NCI-H146 treated with DMSO at 0.1 percent for 48 hours (cell line): ENCODE data around the gene PCSK9.

Source experiments
- DNase-seq: peaks from one replicate; lab custom pipeline; 2025; ENCODE audit not compliant: unreplicated experiment; lab: John Stamatoyannopoulos, UW

Gene PCSK9

DNA sequence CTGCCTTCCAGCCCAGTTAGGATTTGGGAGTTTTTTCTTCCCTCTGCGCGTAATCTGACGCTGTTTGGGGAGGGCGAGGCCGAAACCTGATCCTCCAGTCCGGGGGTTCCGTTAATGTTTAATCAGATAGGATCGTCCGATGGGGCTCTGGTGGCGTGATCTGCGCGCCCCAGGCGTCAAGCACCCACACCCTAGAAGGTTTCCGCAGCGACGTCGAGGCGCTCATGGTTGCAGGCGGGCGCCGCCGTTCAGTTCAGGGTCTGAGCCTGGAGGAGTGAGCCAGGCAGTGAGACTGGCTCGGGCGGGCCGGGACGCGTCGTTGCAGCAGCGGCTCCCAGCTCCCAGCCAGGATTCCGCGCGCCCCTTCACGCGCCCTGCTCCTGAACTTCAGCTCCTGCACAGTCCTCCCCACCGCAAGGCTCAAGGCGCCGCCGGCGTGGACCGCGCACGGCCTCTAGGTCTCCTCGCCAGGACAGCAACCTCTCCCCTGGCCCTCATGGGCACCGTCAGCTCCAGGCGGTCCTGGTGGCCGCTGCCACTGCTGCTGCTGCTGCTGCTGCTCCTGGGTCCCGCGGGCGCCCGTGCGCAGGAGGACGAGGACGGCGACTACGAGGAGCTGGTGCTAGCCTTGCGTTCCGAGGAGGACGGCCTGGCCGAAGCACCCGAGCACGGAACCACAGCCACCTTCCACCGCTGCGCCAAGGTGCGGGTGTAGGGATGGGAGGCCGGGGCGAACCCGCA, at the start of gene PCSK9:
TSS of gene PCSK9 (plus strand) at position 207 of the 741 bp plus-strand sequence. CDS start at position 497, 290 bp downstream.
- peak; percentile 11 for DNase-seq

DNA sequence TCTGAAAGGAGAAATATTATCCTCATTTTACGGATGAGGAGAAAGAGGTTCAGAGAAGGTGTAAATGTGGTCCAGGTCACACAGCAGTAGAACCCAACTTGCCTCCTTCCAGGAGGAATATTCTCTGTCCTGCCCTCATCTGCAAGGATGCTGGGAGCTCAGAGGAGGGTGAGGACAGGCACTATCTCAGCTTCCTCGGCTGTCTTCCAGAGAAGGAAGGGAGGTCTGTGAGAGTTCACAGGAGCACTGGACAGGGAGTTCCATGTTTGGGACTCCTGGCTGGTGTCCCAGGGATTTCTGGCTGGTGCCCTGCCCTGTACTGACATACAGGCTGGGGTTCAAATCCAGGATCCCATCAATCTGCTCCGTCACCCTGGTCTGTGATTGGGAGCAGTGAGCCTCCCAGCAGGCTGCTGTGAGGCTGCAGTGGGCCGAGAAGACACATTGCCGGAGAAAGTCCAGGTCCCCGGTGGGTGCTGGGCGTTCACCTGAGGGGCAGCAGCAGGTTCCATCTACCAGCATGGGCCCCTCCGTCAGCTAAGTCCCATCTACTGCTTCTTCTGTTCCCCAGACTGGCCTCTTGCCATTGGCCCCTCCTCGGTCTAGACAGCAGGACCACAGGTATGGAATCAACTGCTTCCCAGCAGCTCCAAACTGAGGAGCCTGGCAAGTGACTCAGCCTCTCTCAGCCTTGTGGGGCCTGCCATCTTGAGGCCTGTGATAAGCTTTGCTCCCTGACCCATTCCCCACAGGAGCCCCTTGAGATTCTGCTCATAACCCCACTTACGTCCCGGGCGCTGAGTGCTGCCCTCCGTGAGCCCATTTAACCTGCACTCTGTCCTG, 49.2 kb upstream of the PCSK9 start:
- DNase-seq: no peak

DNA sequence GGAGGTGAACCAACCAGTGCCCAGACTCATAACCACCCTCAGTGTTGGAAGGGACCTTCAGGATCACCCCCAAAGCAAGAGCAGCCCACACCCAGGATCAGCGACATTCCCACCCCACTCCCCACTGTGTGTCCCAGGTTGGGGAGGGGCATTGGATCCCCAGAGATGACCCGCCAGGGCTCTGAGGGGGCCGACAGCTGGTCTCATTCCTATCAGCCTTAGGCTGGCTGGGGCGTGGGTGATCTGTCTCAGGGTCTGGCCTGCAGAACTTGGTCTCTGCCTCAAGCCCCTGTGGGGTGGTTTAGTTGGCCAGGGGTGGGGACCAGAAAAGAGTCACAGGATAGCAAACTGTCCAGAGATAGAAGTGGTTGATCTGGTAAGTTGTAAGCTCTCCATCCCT, 48.4 kb upstream of the PCSK9 start:
- DNase-seq: no peak

DNA sequence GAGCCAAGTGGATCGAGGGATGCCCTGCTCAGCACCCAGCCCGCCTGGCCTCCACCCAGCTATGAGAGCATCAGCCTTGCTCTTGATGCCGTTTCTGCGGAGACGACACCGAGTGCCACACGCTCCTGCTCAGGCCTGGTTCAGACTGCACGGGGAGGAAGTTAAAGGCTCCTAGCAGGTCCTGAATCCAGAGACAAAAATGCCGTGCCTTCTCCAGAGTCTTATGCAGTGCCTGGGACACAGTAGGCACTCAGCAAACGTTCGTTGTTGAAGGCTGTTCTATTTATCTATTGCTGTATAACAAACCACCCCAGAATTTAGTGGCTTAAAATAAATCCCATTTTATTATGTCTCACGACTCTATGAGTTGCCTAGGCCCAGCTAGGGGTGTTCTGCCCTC, 47.4 kb upstream of the PCSK9 start:
- DNase-seq: no peak

DNA sequence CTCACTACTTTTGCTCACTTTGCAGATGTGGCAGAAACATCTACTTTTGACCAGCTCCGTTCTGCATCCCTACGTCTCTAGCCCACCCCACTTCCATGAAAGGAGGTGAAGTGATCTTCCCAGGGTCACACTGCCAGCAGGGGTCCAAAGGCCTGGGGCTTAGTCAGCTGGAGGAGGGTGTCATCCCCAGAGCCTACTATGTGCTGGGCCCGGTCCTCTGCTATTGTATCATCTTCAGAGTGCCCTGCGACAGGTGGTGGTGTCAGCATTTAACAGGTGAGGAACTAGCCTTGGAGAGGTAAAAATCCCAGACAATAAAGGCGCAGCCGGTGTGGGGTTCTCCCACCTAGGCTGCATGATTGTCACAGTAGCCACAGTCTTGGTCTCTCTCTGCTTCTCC, 46.2 kb upstream of the PCSK9 start:
- no peak for DNase-seq

DNA sequence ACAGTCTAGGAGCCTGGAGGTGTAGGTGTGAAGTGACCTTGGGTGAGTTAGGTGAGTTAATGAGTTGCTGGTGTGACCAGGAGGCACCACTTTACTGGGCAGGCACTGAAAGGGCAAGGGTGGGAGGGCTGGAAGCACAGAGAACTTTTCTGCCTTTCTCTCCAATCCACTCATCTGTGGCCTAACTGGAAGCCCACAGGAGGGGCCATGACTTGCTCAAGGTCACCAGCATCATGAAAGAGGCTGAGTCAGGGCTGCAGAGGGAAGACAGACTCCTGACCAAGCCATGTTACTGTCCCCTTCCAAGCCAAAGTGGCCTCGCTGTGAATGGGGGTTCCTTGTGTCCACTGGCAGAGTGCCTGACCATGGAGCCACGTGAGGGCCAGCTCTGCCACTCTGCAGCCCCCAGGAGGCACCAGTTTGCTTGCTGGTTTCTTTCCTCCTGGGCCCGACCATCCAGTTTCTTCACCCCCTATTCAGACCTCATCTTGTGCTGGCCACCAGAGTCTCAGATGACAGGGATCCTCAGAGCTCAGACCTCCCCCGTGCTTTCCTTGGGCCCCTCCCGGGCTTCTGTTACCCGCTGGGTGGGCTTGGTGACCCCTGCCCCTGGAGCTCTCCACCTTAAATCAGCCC, 44.9 kb upstream of the PCSK9 start:
- DNase-seq: no peak

DNA sequence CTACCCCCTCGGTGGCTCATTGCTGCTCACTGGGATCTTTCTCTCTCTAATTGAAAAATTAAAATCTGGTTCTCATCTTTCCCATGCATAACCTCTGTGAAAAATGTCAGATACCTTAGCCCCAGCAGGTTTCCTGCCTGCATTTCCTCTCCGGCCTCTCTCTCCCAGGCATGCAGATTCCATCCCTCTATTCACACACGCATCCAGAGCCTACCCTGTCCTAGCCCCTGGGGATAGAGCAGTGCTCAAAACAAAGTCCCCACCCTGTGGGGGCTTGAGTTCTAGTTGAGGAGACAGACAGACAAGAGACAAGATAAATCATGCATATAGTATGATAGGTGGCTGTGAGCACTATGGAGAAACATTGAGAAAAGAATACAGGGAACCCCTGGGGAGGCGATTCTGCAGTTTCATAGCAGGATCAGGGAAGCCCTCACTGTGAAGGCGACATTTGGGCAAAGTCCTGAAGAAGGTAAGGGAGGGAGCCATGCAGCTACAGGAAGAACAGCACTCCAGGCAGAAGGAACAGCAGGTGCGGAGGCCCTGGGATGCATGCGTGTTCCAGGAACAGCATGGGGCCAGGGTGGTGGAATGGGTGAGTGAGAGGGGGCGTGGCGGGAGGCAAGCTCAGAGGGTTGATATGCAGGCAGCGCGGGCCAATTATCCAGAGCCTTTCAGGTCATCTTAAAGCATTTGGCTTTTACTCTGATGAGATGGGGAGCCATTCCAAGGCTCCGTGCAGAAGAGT, 44.2 kb upstream of the PCSK9 start:
- peak; percentile 39 for DNase-seq

DNA sequence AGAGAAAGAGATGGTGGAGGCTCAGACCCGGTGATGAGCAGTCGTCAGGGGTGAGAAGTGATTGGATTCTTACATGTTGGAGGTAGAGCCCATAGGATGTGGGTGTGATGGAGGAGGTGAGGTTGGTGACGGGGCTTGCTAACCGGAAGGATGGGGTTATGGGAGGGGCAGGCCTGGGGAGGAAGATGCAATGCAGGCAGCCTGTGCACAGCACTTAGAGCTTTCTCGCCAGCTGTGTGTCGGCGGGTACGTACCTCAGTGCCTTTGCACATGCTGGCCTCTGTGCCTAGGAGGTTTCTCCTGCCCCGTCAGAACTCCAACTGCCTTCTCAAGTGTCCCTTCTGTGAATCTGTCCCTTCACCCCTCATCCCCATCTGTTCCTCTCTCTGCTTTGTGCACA, 43.5 kb upstream of the PCSK9 start:
- no peak for DNase-seq

DNA sequence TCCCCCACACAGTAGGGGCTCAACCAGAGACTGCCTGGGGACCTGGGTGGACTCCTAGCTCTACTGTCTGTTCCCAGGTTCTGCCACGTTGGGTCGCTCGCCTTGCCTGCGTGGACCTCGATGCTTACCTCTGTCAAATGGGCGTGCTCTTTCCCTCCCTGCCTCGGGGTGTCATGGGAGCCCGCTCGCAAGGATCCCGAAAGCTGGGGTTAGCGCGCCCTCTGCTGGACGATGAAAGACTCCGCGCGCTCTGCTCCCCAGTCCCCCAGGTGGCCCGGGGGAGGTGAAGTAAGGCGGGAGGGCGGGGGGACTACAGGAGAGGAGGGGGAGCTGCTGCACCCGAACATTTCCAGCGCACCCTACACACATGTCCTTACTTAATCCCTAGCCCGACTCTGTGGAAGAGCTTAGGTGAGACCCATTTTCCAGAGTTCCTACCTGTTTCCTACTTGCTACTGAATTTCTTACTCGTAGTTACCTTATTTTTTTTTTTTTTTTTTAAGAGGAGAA, 42.9 kb upstream of the PCSK9 start:
- DNase-seq: peak; percentile 14

DNA sequence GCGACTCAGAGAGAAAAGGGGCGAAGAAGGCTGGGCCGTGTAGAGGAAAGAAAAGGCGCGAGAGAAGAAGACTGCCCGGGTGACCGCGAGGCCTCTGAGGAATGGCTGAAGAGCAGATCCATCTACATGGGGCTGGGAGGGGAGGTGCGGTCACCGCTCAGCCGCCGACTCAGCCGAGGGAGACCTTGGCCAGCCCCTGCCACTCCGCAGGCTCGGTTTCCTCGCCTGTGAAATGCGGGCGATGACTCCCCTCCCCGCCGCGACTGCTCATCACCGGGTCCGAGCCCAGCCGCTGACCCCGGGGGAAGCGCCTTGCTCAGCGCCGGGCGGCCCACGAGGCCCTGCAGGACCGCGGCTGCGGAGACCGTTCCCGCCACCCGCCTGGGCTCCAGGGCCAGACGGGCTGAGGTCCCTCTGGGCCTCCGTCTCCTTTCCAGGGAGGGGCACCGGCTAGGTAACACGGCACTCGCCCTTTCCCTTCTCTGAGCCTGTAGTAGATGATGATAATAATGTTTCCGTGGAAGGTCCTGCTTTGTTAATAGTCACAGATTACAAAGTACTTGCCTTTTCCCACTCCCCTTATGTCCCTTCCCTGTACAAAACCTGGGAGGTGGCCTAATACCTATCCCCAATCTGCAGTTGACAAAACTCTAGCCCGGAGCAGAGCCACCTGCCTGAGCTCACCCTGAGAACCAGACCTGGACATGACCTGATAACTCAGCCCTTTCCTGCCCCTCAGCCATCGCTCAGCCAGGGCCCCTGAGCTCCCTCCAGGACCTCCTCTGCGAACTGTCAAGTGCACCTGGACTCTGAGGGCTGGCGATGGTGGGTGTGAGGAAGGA, 42.3 kb upstream of the PCSK9 start:
- no peak for DNase-seq

DNA sequence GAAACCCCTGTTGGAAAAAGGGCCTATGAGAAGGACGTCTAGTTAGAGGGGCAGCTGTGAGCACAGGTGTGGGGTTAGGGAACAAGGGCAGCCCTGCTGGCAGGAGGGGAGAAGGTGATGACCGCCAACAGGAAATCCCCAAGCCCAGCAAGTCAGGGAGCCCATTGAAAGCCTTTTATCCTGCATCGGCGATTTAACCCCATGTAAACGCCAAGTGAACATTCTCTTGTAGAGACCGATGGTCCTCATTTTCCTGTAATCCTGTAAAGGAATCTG, 41.7 kb upstream of the PCSK9 start:
- no peak for DNase-seq

DNA sequence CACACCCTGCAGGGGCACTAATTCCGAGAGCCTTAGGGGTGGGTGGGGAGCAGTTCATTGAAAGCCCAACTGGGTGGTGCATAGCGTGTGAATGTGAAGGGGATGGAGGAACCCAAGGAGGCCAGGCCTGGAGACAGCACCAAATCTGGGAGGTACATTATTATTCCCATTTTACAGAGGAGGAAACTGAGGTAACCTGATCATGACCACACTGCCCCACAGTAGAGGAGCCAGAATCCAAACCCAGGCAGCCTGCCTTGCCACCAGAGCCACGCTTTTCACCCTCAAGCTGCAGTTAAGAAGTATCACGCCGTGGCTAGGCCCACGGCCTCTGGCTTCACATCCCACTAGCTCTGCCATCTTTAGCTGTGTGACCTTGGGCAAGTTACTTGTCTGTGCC, 41.2 kb upstream of the PCSK9 start:
- DNase-seq: no peak

DNA sequence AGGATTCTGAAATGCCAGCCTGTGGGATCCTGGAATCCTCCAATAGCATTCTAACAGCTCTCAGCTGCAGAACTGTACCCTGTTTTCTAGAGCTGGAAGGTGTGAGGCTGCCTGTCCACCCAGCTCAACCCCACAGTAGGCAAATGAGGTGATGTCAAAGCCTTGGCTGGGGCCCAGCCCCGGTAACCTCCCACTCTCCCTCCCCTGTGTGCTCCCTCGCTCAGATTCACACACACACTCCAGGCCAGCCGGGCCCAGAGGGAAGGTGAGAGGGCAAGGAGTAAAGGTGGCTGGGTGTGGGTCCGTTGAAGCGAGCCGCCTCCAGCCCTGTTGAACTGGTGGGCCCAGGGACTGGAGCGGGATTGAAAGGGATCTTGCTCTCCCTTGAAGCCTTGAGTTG, 40.7 kb upstream of the PCSK9 start, which contains the start of gene BSND:
TSS of gene BSND (plus strand) at position 257 of the 400 bp plus-strand sequence. CDS start 254 bp downstream, outside the sequence.
- no peak for DNase-seq

DNA sequence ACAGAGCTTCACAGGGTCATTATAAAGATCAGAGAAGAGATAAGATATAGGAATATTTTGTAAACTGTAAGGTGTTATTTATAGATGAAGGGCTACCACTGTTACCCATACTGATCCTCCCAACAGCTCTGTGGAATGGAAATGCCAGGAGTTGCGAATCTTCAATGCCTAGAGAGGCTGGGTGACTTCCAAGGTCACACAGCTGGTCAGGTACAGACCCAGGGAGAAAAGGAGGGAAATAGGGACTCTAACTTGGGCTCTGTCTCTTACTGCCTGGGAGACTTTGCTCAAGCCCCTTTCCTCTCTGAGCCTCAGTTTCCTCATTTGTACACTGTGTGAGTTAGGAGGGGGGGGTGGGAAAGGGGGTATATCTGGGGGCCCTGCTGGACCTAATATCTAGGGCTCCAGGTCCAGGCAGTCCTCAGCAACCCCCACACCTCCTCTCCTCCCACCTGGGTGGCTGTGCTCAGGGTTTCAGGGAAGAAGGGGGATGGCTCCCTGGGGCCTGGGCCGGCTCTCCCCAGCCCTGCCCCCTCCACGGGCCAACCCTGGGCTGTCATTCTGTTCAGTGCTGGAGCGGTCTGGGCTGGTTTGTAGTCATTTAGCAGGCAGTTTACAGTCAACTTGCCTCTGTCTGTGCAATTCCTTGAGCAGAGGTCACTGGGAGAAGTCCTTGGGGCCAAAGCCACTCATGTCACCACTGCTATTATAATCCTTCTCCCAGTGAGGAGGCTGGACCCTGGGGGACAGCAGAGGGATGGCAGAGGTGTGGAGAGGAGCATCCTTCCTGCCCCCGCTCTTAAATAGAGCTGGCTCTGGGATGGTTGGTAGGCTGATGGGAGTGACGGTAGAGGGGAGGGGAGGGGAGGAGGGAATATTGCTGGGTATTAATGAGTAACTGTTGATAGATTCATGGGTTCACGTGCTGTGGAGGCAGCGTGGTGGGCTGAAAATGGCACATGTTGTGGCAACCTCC, 39.0 kb upstream of the PCSK9 start:
- DNase-seq: no peak

DNA sequence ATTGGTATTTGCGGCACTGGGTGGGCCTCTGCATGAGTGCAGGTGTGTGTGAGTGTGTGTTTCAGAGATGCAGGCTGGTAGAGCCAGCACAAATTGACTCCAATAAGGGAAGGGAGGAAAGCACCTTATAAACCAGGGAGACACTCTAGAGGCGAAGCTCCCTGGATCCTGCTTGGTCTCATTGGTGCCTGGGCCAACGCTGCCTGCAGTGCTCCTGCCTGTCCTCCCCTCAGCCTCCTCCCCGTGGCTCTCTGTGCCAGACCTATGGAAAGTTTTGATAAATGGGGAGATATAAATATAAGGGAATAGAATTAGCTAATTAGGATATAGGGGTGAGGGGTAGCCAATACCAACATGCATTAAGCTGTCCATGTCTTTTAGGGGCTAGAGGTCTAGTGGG, 38.0 kb upstream of the PCSK9 start:
- DNase-seq: no peak

DNA sequence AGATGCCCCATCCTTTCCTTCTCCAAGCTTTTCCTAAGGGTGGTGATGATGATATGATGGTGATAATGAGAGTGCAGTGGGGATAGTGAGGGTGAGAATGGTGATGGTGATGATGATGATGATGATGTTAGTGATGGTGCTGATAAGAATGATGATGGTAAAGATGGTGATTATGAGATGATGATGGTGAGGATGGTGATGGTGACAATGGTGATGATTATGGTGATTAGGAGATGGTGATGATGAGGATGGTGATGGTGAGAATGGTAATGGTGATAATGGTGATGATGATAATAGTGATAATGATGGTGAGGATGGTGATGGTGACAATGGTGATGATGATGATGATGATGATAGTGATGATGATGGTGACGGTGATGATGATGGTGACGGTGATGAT, 36.7 kb upstream of the PCSK9 start:
- DNase-seq: no peak

DNA sequence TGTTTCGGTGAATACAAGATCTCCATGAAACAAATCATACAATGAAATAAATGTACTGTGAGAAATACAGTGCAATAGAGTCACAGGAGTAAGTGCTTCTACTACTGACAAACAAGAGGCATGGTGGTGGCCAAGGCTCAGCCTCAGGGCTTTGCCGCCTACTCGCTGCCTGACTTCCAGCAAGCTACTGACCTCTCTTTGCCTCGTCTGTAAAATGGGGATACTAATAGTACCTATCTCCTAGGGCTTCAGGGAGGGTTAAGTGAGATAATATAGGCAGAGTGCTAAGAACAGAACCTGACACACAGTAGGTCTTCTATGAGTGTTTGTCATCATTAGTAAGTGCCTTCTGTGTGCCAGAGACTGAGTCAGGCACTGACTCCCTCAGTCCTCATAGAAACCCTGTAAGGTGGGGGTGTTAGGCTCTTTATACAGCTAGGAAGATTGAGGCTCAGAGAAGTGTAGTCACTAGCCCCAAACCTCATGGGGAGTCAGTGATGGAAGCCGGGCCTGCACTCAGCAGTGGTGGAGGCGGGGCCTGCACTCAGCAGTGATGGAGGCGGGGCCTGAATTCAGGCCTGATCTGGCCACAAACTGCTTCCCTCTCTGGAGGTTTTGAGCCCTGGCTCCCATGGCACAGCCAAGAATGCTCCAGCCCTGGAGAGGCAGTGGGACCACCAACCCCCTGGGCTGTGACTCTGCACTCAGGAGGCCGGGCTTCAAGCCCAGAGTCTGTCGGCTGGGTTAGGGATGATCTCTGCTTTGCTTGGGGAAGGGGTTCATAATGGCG, 33.8 kb upstream of the PCSK9 start:
- no peak for DNase-seq

DNA sequence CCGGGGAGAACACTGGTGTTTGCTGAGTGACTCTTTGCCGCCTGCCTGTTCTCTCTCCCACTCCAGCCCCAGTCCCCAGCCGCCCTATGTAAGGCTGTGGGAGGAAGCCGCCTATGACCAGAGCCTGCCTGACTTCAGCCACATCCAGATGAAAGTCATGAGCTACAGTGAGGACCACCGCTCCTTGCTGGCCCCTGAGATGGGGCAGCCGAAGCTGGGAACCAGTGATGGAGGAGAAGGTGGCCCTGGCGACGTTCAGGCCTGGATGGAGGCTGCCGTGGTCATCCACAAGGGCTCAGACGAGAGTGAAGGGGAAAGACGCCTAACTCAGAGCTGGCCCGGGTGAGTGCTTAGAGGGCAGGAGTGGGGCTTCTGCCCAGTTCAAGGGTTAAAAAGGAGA, 32.4 kb upstream of the PCSK9 start:
- DNase-seq: no peak
